Left hindlimb (tissue), 1 donor: ENCODE measurements around the gene GNG13.
"Not testable (repeated sequence)": the region's sequence is repeated elsewhere in the genome, so short reads cannot be mapped to it uniquely, and the experiment has no call there.

Experiments used
- DNase-seq: peaks from one replicate; pipeline ENCODE4 v3.0.0-alpha.2; 2018

GNG13 gene

DNA sequence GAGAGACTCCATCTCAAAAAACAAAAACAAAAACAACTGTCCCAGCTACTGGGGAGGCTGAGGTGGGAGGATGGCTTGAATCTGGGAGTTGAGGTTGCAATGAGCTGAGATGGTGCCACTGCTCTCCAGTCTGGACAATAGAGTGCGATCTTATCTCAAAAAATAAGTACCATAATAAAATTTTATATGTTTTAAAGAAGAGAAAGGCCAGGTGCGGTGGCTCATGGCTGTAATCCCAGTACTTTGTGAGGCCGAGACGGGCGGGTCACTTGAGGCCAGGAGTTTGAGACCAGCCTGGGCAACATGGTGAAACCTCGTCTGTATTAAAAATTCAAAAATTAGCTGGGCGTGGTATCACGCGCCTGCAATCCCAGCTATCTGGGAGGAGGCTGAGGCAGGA lies 23.7 kb downstream of the GNG13 start:
- DNase-seq = no peak

DNA sequence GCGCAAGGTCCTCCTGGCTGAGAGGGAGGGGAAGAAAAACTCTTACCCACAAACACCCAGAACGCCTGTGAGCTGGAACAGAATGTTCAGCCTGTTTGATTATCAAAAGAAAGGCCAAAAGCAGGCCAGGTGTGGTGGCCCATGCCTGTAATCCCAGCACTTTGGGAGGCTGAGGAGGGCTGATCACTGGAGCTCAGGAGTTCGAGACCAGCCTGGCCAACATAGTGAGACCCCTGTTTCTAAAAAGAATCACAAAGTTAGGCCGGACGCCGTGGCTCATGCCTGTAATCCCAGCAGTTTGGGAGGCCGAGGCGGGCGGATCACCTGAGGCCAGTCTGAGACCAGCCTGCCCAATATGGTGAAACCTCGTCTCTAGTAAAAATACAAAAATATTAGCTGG lies 24.2 kb downstream of the GNG13 start:
- not testable (repeated sequence) for DNase-seq

DNA sequence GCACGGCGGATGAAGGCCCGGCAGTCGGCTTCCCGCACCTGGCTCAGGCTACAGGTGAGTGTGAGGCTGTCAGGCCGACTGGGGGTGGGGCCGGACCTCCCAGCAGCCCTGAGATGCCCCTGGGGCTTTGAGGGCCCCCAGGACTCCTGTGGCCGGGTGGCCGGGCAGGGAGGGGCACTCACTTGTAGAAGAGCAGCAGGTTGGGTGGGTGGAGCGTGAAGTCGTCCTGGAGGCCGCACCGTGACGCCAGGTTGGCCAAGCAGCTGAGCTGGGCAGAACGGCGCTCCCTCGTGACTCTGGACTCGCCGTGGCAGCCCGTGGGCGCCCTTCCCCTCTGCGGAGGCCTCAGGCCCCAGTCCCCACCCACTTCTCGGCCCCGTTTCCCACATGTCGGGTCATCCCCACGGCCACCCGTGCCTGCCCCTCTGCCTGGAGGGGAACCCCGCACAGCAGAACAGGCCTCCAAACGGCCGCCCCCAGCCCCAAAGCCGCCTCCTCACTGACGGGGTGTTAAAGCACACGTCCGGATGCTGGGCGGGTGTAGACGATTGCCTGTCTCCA lies 25.2 kb downstream of the GNG13 start:
- no peak for DNase-seq

DNA sequence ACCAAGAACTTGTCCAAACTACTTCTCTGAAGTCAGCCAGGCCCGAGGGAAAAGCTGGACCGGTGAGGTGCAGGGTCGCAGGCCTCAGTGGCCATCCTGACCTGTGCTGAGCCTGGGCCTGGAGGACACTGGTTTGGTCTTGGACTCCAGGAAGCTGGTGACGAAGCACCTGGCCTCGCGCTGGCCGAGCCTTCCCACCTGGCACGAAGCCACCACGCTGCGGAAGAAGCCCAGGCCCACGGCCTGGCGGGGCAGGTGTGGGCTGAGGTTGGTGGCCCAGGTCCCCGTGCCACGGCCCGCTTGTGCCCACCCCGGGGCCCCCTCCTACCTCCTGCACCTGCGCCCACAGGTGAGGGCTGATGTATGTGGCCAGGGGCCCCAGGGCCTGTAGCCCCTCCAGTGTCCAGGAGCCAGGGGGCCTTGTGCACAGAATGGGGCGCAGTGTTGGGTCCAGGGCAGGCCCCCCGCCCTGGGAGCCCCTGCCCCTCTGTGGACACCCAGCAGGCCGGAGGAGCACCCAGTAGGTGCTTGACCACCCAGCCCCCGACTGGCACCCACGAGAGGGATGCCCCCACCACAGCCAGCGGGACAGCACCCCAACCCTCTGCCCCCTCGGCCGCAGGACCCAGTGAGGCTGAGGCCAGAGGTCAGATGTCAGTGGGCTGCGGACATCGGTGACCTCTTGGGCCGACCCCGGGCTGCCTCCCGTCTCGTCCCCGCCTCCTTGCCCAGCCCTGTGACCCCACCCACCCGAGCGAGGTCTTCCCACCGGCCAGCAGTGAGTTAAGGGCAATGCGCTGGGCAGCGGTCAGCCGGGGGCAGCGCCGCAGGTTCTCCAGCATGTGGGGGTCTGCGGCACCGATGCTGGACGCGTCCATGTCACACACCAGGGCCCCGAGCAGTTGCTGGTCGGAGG lies 26.2 kb downstream of the GNG13 start:
- DNase-seq = no peak

DNA sequence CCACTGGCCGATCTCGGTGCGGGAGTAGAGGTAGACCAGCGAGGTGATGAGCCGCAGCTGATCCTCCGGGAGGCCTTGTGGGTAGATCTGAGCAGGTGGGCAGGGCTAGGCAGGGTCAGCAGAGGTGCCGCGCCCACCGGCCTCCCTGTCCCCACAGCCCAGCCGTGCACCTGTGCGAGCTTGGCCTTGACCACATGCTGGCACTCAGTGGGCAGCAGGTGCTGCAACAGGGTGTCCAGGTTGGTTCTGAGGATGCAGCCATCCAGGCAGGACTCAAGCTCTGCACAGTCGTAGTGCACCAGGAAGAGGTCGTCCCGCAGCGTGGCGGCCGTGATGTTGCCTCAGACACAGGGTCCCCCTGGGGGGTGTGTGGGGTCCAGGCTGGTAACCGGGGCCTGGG lies 27.6 kb downstream of the GNG13 start:
- DNase-seq = peak; percentile 24

DNA sequence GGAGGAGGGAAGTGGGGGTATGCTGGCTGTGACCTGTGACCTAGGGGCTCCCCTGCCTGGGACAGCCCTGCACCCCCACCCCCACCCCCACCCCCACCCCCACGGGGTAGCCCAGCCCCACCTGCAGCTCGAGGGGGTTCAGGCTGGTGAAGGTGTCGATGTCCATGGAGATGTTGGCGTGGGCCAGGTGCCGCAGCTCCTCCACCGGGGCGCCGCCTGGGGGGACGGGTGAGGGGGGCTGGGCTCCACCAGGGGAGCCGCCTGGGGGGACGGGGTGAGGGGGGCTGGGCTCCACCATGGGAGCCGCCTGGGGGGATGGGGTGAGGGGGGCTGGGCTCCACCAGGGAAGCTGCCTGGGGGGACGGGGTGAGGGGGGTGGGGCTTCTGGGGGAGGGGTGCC lies 30.1 kb downstream of the GNG13 start:
- DNase-seq = peak; percentile 19

DNA sequence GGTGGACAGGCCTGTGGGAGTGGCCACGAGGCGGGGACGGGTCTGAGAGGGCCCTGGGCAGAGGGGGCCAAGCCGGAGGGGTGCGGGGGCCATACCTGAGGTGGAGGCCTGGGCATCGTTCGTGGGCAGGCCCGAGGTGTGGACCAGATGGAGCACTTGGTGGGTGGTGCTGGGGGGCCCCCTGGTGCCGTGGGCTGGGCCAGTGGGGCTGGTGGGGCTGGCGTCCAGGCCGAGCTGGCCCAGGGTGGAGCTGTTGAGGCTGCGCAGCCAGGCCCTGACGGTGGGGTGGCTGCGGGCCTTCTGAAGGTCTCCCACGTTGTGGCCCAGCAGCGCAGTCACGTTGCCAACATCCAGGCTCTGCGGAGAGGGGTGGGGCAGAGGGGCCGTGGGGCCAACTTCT lies 30.6 kb downstream of the GNG13 start:
- peak; percentile 9 for DNase-seq

DNA sequence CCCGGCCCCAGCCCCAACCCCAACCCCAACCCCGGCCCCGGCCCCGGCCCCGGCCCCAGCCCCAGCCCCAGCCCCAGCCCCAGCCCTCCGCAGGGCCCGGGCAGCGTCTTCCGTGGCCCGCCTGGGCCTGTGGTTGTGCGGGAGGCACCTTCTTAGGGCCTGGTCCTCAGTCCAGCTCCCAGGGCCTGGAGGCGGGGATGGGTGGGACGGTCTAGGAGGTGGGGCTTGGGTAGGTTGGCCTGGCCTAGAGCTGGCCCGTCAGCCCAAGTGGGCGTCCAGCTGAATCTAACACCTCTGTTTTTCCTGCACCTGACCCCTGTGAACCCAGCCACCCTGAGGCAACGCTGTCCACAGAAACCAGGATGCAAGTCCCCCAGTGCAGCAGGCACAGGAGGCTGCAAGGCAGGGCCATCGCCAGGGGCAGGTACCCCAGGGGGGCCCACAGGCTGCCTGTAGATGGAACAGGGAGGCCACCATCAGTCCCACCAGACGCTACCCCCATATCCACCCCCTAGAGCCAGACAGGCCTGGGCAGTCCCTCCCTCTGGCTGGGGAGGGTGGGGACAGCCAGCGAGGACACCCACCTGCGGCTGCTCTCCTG lies 31.2 kb downstream of the GNG13 start:
- peak; percentile 30 for DNase-seq

DNA sequence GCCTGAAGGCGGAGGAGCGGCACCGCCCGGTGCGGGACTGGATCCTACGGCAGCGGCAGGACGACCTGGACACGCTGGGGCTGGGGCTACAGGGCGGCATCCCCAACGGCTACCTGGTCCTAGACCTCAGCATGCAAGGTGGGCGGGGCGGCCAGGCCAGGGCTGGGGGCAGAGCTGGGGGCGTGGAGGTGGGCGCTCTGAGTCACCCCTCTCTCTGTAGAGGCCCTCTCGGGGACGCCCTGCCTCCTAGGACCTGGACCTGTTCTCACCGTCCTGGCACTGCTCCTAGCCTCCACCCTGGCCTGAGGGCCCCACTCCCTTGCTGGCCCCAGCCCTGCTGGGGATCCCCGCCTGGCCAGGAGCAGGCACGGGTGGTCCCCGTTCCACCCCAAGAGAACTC lies 32.1 kb downstream of the GNG13 start:
- peak; percentile 27 for DNase-seq

DNA sequence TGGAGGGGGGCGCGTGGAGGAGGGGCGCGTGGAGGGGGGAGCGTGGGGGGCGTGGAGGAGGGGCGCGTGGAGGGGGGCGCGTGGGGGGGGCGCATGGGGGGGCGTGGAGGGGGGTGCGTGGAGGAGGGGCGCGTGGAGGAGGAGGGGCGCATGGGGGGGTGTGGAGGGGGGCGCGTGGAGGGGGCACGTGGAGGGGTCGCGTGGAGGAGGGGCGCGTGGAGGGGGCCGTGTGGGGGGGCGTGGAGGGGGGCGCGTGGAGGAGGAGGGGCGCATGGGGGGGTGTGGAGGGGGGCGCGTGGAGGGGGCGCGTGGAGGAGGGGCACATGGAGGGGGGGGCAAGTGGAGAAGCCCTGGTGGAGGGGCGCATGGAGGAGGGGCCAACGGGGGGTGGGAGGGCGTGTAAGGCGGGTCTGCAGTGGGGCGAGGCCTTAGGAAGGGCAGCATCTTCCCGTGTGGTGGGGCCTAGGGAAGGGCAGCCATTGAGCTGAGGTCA lies 32.7 kb downstream of the GNG13 start:
- DNase-seq = peak; percentile 27

DNA sequence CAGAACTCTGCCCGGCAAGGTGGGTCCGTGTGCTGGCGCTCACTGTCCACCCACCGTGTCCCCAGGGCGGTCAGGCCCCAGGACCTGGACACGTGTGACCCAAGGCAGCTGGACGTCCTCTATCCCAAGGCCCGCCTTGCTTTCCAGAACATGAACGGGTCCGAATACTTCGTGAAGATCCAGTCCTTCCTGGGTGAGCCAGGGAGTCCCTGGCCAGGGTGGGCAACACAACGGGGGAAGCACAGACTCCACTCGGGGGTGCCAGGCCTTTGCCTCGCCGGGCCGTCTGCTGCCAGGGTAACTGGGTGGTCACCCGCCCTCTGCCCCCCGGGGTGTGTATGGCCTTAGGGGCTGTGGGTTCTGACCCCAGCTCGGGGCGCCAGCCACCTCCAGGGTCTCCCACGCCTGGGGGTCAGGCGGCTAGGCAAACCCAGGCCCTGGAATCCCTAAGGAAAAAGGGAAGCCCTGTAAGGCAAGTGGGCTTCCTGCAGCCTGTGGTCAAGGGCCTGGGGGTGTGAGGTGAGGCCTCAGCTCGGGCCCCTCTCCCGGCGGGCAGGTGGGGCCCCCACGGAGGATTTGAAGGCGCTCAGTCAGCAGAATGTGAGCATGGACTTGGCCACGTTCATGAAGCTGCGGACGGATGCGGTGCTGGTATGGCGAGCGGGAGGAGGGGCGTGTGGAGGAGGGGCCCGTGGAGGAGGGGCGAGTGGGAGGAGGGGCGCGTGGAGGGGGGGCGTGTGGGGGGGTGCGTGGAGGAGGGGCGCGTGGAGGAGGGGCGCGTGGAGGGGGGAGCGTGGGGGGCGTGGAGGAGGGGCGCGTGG lies 33.5 kb downstream of the GNG13 start:
- DNase-seq = peak; percentile 29

DNA sequence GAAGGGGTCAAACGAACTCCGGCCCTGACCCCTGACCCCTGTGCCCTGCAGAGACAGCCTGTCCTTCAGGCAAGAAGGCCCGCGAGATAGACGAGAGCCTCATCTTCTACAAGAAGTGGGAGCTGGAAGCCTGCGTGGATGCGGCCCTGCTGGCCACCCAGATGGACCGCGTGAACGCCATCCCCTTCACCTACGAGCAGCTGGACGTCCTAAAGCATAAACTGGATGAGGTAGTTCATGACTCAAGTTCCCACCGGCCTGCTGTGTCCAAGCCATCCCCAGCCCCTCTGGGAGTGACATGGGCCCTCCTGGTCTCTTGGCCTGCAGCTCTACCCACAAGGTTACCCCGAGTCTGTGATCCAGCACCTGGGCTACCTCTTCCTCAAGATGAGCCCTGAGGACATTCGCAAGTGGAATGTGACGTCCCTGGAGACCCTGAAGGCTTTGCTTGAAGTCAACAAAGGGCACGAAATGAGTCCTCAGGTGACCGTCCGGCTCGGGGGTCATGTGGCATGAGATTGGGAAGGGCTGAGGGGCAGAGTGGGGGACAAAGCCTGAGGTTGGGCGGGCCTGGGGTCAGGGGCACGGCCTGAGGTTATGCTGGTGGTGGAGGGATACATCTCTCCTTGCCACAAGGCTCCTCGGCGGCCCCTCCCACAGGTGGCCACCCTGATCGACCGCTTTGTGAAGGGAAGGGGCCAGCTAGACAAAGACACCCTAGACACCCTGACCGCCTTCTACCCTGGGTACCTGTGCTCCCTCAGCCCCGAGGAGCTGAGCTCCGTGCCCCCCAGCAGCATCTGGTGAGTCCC lies 34.3 kb downstream of the GNG13 start:
- DNase-seq = peak; percentile 17

DNA sequence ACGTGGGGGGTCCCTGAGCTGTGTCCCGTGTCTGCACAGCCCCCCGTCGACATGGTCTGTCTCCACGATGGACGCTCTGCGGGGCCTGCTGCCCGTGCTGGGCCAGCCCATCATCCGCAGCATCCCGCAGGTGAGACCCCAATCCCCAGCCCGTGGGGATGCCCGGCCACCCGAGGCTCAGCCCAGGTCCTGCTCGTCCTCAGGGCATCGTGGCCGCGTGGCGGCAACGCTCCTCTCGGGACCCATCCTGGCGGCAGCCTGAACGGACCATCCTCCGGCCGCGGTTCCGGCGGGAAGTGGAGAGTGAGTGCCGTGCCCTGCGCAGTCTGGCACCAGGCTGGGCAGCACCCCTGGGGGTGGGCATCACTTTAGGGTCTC lies 35.1 kb downstream of the GNG13 start:
- peak; percentile 28 for DNase-seq

DNA sequence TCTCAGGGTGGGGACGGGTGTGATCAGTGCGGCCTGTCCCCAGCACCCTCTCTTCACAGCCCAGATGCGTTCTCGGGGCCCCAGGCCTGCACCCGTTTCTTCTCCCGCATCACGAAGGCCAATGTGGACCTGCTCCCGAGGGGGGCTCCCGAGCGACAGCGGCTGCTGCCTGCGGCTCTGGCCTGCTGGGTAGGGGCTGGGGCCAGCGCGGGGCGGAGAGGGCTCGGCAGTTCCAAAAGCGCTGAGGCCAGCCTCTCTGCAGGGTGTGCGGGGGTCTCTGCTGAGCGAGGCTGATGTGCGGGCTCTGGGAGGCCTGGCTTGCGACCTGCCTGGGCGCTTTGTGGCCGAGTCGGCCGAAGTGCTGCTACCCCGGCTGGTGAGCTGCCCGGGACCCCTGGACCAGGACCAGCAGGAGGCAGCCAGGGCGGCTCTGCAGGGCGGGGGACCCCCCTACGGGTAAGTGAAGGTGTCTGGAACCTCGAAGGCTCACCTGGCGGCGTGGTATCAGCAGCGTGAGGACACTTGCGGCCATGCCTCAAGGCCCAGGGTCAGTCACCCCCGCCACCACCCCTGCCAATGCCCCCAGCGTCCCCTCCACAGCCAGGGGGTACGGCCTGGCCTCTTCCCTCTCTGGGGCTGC lies 35.6 kb downstream of the GNG13 start:
- DNase-seq = peak; percentile 25

DNA sequence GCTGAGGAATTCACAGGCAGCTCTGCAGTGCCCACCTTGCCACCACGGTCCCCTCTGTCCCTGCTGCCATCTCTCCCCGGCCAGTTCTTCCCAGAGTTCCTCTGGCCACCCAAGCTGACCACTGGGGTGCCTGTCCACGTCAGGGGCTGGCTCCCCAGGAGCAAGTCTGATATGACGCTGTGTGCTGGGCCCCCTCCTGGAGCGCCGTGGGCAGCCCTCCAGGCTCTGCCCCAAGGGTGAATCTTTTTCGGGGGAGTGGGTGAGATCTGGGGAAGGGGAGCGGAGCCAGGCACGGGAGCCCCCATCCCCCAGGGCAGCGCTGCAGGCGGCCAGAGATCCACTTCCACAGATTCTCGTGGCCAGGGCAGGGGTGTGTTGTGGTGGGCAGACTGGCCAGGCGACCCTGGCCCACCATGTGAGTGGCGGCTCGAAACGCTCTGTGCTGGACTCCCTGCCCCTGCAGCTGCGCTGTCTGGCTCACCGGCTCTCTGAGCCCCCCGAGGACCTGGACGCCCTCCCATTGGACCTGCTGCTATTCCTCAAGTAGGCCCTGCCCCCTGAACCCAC lies 36.3 kb downstream of the GNG13 start:
- DNase-seq = no peak

DNA sequence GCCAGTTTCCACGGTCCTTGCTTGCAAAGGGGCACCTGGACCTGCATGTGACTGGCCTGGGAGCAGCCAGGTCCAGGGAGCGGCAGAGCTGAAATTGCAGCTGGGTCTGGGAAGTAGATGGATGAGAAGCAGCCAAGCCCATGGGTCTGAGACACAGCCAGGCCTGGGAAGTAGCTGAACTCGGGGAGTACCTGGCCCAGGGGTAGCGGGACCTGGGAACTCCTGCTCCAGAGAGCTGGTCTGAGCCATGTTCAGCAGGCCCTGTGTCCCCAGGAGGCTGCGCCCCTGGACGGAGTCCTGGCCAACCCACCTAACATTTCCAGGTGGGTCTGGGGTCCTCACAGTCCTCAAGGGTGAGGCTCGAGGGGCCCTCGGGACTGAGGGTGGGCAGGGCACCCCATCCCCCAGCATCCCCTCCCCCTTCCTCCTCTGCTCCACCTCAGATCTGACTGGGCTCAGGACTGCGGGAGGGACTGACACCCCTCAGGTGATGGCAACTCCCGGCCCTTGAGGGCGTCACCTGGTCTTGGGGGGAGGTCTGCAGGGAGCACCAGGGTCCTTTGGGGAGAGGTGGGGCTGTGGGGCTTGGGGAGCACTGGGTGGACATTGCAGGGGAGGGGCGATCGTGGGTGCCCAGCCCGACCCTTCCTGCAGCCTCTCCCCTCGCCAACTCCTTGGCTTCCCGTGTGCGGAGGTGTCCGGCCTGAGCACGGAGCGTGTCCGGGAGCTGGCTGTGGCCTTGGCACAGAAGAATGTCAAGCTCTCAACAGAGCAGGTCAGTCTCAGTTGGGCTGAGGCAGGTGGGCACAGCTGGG lies 37.0 kb downstream of the GNG13 start:
- peak; percentile 30 for DNase-seq

DNA sequence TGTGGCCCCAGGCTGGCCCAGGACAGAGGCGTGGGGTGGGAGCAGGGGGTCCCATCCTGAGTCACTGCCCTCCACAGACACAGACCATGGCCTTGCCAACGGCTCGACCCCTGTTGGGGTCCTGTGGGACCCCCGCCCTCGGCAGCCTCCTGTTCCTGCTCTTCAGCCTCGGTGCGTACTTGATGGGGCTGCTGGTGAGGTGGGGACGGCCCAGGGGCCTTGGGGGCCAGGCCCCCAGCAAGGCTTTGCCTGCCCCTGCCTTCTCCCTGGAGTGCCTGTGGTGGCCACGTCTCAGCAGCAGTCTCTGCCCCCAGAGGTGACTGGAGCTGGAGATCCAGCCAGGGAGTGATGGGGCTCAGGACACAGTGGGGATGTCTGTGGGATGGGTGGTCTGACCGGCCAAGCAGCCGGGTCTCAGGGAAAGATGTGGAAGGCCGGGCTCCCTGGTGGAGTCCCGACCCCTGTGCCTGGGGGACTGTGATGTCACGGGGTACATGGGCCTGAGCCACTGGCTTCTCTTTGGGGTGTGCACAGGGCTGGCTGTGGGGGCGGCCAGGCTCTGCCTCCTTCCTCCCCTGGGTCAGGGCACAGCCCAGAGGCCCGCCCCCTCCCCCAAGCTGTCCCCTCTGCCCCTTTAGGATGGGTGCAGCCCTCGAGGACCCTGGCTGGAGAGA lies 37.8 kb downstream of the GNG13 start:
- DNase-seq = no peak

DNA sequence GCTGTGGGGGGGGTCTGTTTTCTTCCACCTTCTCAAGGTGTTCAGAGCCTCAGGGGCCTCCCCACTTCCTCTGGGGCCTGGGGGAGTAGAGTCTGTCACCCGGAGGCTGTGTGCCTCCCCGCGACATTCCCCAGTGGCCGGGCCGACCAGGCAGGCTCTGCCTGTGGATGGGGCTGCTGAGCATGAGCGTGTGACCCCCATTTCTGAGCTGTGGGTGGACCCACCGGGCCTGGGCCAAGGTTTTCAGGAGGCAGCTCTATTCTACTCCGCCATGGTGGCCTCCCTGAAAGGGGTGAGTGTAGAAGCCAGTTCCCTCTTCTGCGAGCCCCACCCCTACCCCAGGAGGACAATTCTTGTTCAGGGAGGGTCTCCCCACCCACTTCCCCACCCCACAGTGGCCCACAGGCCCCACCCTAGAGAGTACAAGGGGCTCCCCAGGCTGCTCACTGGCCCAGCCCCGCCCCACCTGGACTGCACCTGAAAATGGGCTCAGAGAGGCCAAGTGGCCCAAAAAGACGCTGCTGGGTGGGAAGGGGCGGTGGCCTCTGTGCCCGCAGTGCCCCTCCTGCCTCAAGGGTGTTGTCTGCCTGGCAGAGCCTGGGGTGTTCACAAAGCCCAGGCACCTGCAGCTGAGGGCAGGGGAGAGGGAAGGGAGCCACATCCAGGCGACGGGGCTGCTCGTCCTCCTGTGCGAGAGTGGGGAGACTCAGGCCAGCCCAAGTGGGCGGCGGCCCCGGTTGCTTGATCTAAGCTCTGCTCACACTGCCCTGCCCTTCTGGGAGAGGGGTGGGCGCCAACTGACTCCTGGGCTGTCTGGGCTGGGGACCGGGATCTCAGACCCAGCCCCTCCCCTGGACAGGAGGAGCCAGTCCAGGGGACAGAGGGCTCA lies 38.7 kb downstream of the GNG13 start:
- peak; percentile 33 for DNase-seq
